T-helper 2 cell treated with Interferon-gamma antibody and Interleukin-4, amounts not matched to agents 5 μg/mL and 100 μg/mL, for 36 hours (primary cell): ENCODE data around the gene TMEM181.
"Not testable (repeated sequence)": the region's sequence is repeated elsewhere in the genome, so short reads cannot be mapped to it uniquely, and the experiment has no call there.

Source experiments
- DNase-seq: peaks from one replicate; pipeline ENCODE4 v3.0.0; 2021; ENCODE audit warnings: low spot score
- H3K27ac Mint-ChIP-seq: one replicate; pipeline ENCODE4 v1.8.0; 2021; ENCODE audit warnings: mild to moderate bottlenecking, mixed read lengths
- H3K27me3 Mint-ChIP-seq: one replicate; pipeline ENCODE4 v1.8.0; 2021; ENCODE audit warnings: low read depth, mixed read lengths
- H3K36me3 Mint-ChIP-seq: one replicate; pipeline ENCODE4 v1.8.0; 2021; ENCODE audit warnings: low read depth, mixed read lengths
- H3K4me1 Mint-ChIP-seq: one replicate; pipeline ENCODE4 v1.8.0; 2021; ENCODE audit warnings: low read depth, mixed read lengths
- H3K4me3 Mint-ChIP-seq: one replicate; pipeline ENCODE4 v1.8.0; 2022; ENCODE audit warnings: mild to moderate bottlenecking, moderate library complexity, mixed read lengths
- H3K9me3 Mint-ChIP-seq: one replicate; pipeline ENCODE4 v1.8.0; 2021; ENCODE audit warnings: mixed read lengths

Gene TMEM181

DNA sequence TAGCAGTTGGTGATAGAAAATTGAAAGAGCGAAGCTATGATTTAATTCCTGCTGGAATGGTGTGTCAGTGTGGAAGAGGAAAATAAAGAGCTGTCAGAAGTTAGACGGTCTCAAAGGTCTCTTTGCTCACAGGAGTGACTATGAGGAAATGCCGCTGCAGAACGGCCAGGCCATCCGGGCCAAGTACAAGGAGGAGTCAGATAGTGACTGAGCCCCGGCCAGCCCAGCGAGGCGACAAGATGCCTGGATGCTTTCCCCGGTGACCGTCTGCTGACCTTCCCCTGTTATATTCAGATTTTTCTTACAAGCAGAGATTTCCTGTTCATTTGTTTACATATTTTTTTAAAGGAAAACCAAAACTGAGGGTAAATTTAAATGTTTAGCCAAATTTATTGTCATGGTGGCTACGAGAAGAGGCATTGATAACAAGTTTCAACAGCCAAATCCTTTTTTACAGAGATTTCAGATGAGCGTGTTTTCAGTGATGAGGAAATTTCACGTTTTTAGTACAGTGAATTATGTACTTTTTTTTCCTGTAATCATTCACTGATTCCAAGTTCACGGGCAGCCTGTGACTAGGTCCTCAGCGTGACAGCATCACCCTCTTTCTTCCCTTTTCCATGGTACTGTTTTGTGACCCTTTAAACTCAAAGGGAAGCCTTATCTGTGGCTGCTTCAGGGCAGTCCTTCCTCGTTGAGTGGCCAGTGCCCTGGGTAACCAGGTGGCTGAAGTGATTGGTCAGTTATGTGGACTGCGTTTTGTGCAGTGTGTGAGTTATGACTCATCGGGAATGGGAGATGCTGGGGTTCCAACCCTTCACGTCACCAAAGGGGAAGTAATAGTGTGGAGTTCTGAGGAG lies 72.0 kb downstream of the TMEM181 start:
- Mint-ChIP-seq H3K9me3 (no peaks in the 10 kb centered on the region), H3K4me1 (peaks cover 33% of the 10 kb centered on the region), H3K36me3 (peaks cover 69% of the 10 kb centered on the region), H3K4me3 (no peak overlapping the region), H3K27ac (peak overlapping the region; percentile 71), H3K27me3 (no peaks in the 10 kb centered on the region)
- no peak for DNase-seq

DNA sequence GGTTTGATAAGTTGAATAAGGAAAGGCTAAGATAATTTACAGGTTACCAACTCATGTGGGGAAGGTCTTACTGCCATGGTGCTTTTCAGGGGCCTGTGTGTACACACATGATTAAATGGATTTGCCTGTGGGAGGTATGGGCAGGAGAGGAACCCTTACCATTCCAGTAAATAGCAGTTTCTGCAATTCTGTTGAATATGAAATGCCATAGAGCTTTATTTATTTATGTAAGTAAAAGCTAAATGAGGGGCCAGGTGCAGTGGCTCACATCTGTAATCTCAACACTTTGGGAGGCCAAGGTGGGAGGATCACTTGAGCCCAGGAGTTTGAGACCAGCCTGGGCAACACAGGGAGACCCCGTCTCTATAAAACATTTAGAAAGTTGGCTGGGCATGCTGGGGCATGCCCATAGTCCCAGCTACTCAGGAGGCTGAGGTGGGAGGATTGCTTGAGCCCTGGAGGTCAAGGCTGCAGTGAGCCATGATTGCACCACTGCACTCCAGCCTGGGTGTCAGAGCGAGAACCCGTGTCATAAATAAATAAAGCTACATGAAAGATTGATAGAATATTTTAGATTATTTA lies 72.7 kb downstream of the TMEM181 start:
- Mint-ChIP-seq H3K36me3 (peaks cover 70% of the 10 kb centered on the region), H3K27ac (peak overlapping the region; percentile 71), H3K4me1 (peaks cover 33% of the 10 kb centered on the region)
- H3K27me3 Mint-ChIP-seq, H3K4me3 Mint-ChIP-seq, DNase-seq, H3K9me3 Mint-ChIP-seq: not testable (repeated sequence)

DNA sequence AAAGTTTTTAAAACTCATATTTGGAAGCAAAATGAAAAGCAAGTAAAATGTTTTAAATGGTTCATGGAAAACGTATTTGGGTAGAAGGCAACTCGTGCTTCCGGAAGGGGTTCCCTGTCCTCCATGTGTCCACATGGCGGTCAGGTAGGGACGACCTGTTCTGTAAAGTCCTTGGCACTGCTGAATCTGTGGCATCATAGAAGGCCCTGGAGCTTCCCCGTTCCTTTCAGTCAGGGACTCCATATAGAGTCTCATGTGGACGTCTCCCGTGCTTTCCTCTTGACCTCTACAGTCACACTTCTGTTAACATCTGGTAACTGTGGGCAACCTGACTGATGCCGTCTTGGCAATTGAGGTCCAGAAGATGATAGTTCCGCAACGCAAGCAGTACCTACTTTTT lies 73.2 kb downstream of the TMEM181 start:
- H3K9me3 Mint-ChIP-seq: no peaks in the 10 kb centered on the region
- no peak overlapping the region for H3K4me3 Mint-ChIP-seq
- H3K27ac Mint-ChIP-seq: peak overlapping the region; percentile 35
- peaks cover 33% of the 10 kb centered on the region for H3K4me1 Mint-ChIP-seq
- peaks cover 67% of the 10 kb centered on the region for H3K36me3 Mint-ChIP-seq
- no peak for DNase-seq
- H3K27me3 Mint-ChIP-seq: no peaks in the 10 kb centered on the region

- Mint-ChIP-seq H3K36me3 (peaks cover 65% of the 10 kb centered on the region), H3K27ac (peak overlapping the region; percentile 68), H3K4me3 (peak overlapping the region; percentile 19), H3K9me3 (no peaks in the 10 kb centered on the region), H3K4me1 (peaks cover 36% of the 10 kb centered on the region), H3K27me3 (no peaks in the 10 kb centered on the region)
- no peak for DNase-seq
These were observed 75.0 kb downstream of the TMEM181 start for GRCh38 chr6:158634695-158635426.

- Mint-ChIP-seq H3K36me3 (peaks cover 67% of the 10 kb centered on the region), H3K27ac (peak overlapping the region; percentile 68), H3K4me1 (peaks cover 42% of the 10 kb centered on the region), H3K27me3 (no peaks in the 10 kb centered on the region), H3K4me3 (peak overlapping the region; percentile 10), H3K9me3 (no peaks in the 10 kb centered on the region)
- no peak for DNase-seq
These were observed 75.7 kb downstream of the TMEM181 start for GRCh38 chr6:158635427-158636073.

- Mint-ChIP-seq H3K9me3 (no peaks in the 10 kb centered on the region), H3K27me3 (no peaks in the 10 kb centered on the region), H3K27ac (no peak overlapping the region), H3K36me3 (peaks cover 66% of the 10 kb centered on the region), H3K4me1 (peaks cover 42% of the 10 kb centered on the region), H3K4me3 (no peak overlapping the region)
- DNase-seq: no peak
These were observed 76.9 kb downstream of the TMEM181 start for GRCh38 chr6:158636778-158637177.

GRCh38 chr6:158638324-158638854 lies 78.5 kb downstream of the TMEM181 start:
- no peak overlapping the region for H3K4me3 Mint-ChIP-seq
- H3K27me3 Mint-ChIP-seq: no peaks in the 10 kb centered on the region
- peak overlapping the region; percentile 19 for H3K27ac Mint-ChIP-seq
- H3K9me3 Mint-ChIP-seq: no peaks in the 10 kb centered on the region
- H3K36me3 Mint-ChIP-seq: peaks cover 67% of the 10 kb centered on the region
- DNase-seq: no peak
- H3K4me1 Mint-ChIP-seq: peaks cover 50% of the 10 kb centered on the region

GRCh38 chr6:158639056-158639455 lies 79.2 kb downstream of the TMEM181 start:
- no peak for DNase-seq
- Mint-ChIP-seq H3K9me3 (no peaks in the 10 kb centered on the region), H3K27me3 (no peaks in the 10 kb centered on the region), H3K4me1 (peaks cover 50% of the 10 kb centered on the region), H3K4me3 (no peak overlapping the region), H3K27ac (peak overlapping the region; percentile 19), H3K36me3 (peaks cover 69% of the 10 kb centered on the region)

GRCh38 chr6:158640519-158640918 lies 80.6 kb downstream of the TMEM181 start:
- DNase-seq: peak; percentile 4
- Mint-ChIP-seq H3K27ac (peak overlapping the region; percentile 55), H3K9me3 (no peaks in the 10 kb centered on the region), H3K27me3 (no peaks in the 10 kb centered on the region), H3K4me1 (peaks cover 43% of the 10 kb centered on the region), H3K36me3 (peaks cover 58% of the 10 kb centered on the region), H3K4me3 (peak overlapping the region; percentile 51)

DNA sequence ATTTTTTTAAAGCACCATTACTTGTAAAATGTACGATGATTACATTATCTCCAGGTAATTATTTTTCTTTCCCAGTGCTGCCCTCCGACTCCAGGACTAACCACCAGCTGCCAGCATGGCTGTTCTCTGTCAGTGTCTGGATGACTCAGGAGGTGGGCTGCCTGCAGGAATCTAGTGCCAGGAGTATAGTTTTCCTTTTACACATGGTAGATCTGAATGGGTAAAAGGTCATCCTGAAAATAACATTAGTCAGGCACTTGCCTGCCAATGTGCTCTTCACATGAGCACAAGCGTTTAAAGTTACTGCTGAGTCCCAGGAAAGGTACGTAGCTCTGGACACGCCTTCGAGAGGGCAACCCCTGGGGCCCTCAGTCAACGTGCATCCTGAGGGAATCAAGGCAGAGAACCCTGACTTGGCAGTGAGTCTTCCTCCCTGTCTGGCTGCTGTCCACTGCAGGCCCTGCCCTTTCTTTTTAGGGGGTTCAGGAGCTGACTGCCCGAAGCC lies 82.3 kb downstream of the TMEM181 start:
- H3K4me1 Mint-ChIP-seq: peaks cover 53% of the 10 kb centered on the region
- H3K27ac Mint-ChIP-seq: peak overlapping the region; percentile 80
- H3K4me3 Mint-ChIP-seq: peak overlapping the region; percentile 99
- H3K36me3 Mint-ChIP-seq: peaks cover 43% of the 10 kb centered on the region
- no peaks in the 10 kb centered on the region for H3K9me3 Mint-ChIP-seq
- no peaks in the 10 kb centered on the region for H3K27me3 Mint-ChIP-seq
- no peak for DNase-seq

DNA sequence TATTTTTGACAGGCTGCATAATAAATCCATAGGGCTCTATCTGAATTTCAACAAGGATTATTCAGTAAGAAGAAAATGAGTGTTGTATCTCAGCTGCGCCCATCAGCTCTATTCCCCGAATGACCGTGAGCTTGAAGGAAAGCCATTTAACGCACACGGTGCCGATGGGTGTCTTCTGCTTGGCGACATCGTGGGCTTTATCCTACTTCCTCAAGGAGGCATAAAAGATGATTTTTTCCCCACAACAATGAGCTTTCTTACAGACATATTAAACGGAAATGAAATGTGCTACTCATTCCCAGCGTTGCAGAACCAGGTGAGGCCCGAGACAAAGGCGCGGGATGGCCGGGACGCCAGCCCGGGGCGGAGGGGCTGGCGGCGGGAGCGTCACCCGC lies 83.9 kb downstream of the TMEM181 start:
- Mint-ChIP-seq H3K36me3 (peaks cover 35% of the 10 kb centered on the region), H3K4me1 (peaks cover 60% of the 10 kb centered on the region)

GRCh38 chr6:158644231-158645063 lies 84.6 kb downstream of the TMEM181 start, which contains the start of gene DYNLT1:
Gene DYNLT1 (minus strand): TSS chr6:158644743. CDS start chr6:158644708, 35 bp downstream.
- Mint-ChIP-seq H3K27ac (peak within 1 kb of the TSS; percentile 97), H3K9me3 (no peaks in the 10 kb centered on the region), H3K4me1 (peaks cover 62% of the 10 kb centered on the region), H3K36me3 (peaks cover 32% of the 10 kb centered on the region), H3K27me3 (no peaks in the 10 kb centered on the region), H3K4me3 (peak within 1 kb of the TSS; percentile 99)
- DNase-seq: peak; percentile 96

More for the DNA sequence above, 83.9 kb downstream of the TMEM181 start:
- no peaks in the 10 kb centered on the region for H3K27me3 Mint-ChIP-seq
- no peaks in the 10 kb centered on the region for H3K9me3 Mint-ChIP-seq
- peak overlapping the region; percentile 99 for H3K4me3 Mint-ChIP-seq
- DNase-seq: no peak
- peak overlapping the region; percentile 97 for H3K27ac Mint-ChIP-seq
